Stimulated activated naive CD8-positive, alpha-beta T cell treated with anti-CD3 and anti-CD28 coated beads, Interleukin-15, amount 100 ng/mL, for 72 hours (primary cell): ENCODE data around the gene SUN5.

Experiments
- ATAC-seq: fragments of 150-1000 bp; cut with Tn5 transposase; 2 replicates; pipeline ENCODE4 v1.10.0; 2021; ENCODE audit warnings: mild to moderate bottlenecking, moderate library complexity
- DNase-seq, 2 donors: peaks; one replicate each; pipeline ENCODE4 v3.0.0; 2021 to 2022
- H3K27ac Mint-ChIP-seq, 2 donors: one replicate each; pipeline ENCODE4 v1.8.0; 2022; ENCODE audit warnings: mild to moderate bottlenecking in 2 of 2, mixed read lengths in 2 of 2, moderate library complexity in 2 of 2
- H3K27me3 Mint-ChIP-seq: one replicate; pipeline ENCODE4 v1.8.0; 2022; ENCODE audit warnings: mixed read lengths
- H3K4me1 Mint-ChIP-seq: one replicate; pipeline ENCODE4 v1.8.0; 2022; ENCODE audit warnings: mild to moderate bottlenecking, mixed read lengths
- H3K4me3 Mint-ChIP-seq, 2 donors: one replicate each; pipeline ENCODE4 v1.8.0; 2022; ENCODE audit warnings: mild to moderate bottlenecking in 2 of 2, mixed read lengths in 2 of 2, moderate library complexity in 1 of 2
- H3K9me3 Mint-ChIP-seq, 2 donors: one replicate each; pipeline ENCODE4 v1.8.0; 2022; ENCODE audit warnings: mixed read lengths in 2 of 2

SUN5 gene

DNA sequence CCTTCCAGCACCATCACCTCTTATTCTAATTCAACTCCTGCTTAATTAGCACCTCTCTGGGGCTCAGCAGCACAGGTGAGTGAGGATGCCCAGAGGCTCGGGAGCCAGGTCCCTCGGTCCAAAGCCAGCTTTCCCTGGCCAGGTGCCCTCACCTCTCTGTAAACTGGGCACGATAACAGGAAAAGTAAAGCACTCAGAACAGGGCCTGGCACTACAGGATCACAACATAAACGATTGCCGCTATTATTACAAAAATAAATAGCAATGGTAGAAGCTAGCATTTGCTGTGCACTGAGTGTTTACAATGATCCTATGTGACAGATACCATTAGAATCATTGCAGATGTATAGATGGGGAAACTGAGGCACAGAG, 5.9 kb upstream of the SUN5 start:
- peaks cover 3 to 4% of the 10 kb centered on the region in 2 donors for H3K9me3 Mint-ChIP-seq

DNA sequence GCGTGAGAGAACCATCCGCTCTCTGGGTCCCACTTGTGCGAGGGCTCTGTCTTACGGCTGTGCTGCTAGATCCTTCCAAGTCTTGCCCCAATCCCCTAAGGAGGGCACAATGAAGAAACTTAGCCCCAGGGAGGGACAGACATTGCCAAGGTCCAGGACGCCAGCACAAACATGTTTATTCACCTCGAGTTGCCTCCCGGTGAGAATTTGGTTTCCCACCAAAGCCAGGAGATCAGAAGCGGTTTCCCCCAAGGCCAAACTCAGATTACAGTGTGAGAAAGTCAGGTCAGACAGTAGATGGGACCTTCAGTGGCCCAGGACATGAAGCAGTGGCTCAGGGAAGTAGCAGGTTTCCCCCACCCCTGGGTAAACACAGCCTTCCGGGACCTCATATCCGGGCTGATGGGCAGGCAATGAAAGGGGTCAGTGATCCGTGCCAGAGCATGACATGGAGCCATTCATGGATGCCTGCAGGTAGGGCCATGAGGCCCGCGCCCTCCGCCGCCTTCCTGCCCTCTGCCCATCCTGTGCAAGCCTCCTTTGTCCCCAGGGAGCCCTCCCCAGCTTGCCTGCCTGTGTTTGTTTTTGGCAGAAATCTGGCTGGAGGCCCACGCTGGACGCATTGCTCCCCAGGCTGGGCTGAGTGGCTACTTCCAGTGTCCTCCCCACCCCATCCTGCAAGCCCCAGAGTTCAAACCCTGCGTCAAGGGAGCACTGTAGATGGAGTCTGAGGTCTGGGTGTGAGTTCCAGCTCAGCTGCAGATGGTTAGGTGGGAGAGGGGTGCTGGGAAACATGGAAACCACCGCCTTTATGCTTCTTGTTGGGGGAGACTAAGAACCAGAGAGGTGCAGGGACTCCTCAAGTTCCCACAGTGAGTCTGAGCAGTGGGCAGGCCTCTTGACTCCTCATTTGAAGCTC, 5.2 kb upstream of the SUN5 start:
- ATAC-seq (no peak), DNase-seq (no peak)
- no peak overlapping the region for H3K4me3 Mint-ChIP-seq
- peaks cover 6% of the 10 kb centered on the region for H3K4me1 Mint-ChIP-seq
- H3K9me3 Mint-ChIP-seq: peaks cover 5 to 7% of the 10 kb centered on the region in 2 donors
- H3K27ac Mint-ChIP-seq: no peak overlapping the region
- H3K27me3 Mint-ChIP-seq: no peaks in the 10 kb centered on the region

More for the DNA sequence above, 5.9 kb upstream of the SUN5 start:
- no peak overlapping the region for H3K27ac Mint-ChIP-seq
- H3K4me3 Mint-ChIP-seq: no peak overlapping the region
- DNase-seq (no peak), ATAC-seq (no peak)
- peaks cover 4% of the 10 kb centered on the region for H3K4me1 Mint-ChIP-seq
- no peaks in the 10 kb centered on the region for H3K27me3 Mint-ChIP-seq

DNA sequence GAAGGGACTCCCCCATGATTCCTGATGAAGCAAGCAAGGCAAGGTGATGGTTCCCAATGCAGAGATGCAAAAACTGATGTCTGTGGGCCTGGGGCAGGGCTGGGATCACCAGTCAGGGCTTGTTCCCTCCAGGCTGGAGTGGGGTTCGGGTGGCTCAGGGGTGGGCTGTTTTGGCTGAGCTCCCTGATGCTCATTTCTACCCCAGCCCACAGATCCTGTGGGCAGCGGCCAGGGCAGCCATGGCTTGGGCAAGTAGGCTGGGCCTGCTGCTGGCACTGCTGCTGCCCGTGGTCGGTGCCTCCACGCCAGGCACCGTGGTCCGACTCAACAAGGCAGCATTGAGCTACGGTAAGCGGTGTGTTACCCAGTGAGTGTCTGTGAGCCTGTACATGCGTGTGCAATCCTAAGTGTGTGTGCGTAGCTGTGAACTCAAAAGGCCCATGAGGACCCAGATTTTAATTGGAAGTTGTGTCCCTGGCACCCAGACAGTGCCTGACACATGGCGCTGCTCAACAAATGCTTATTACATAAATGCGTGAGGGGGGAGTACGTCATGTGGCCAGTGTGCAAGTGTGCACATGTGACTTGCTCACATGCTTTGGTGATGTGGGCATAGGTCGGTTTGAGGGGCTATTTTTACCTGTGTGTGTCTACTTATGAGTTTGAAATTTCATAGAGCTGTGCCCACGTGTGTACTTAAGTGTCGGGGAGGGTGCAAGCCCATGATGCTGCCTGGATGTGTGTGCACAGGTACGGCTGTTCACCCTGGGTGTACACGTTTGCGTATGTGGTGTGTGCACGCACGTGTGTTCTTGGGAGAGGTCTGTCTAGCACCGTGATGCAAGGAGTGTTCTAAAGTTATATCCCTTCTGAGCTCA, 4.3 kb upstream of the SUN5 start:
- Mint-ChIP-seq H3K4me3 (no peak overlapping the region), H3K27ac (no peak overlapping the region), H3K27me3 (no peaks in the 10 kb centered on the region), H3K4me1 (peaks cover 6% of the 10 kb centered on the region), H3K9me3 (peaks cover 5 to 7% of the 10 kb centered on the region in 2 donors)
- DNase-seq: no peak
- no peak for ATAC-seq

DNA sequence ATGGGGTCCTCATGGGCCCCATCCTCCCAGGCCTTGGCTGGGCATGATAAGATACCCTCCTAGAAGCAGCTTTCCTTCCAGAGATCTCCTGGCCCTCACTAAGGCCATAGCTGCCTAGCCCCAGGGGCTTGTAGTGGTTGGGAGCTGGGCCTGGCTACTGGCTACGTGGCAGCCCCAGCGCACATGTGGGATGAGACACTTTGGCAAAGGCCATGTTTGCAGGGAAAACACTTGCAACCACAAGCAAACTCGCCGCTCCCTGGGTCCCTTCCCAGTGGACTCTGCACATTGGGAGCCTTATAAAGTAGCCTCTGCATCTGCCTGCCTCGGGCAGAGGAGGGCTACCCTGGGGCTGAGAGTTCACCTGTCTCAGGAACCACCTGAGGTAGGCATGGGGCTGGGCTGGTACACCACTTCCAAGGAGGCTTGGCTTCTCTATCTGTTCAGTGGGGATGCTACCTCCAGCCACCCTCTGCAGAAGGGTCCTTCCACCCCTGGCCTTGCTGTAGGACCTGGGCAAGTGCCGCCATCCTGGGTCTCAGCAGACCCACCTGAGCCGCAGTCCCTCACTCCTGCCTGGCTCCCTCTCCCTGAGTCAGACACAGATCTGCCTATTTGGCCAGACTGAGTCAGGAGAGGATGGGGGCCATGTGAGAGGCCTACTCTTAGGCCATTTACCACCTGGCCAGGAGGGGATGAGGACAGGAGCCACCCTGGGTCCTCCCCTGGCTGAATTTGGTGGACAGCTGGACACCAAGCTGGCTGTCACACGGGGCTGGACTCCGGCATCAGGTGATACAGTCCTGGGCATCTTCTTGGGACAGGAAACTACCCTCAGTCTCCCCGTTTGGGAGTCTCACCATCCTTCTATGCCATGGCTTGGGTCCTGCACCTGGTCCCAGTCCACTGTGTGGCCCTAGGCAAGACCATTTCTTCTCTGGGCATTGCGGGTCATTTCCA, 3.4 kb upstream of the SUN5 start, which contains the start of gene BPIFB2:
BPIFB2 (plus strand) TSS at position 329 of the 960 bp plus-strand sequence. CDS start 871 bp downstream, outside the sequence.
- ATAC-seq (no peak), DNase-seq (no peak)
- Mint-ChIP-seq H3K27ac (no peak within 1 kb of the TSS), H3K9me3 (peaks cover 5 to 7% of the 10 kb centered on the region in 2 donors), H3K4me1 (peaks cover 6% of the 10 kb centered on the region), H3K4me3 (no peak within 1 kb of the TSS), H3K27me3 (no peaks in the 10 kb centered on the region)

DNA sequence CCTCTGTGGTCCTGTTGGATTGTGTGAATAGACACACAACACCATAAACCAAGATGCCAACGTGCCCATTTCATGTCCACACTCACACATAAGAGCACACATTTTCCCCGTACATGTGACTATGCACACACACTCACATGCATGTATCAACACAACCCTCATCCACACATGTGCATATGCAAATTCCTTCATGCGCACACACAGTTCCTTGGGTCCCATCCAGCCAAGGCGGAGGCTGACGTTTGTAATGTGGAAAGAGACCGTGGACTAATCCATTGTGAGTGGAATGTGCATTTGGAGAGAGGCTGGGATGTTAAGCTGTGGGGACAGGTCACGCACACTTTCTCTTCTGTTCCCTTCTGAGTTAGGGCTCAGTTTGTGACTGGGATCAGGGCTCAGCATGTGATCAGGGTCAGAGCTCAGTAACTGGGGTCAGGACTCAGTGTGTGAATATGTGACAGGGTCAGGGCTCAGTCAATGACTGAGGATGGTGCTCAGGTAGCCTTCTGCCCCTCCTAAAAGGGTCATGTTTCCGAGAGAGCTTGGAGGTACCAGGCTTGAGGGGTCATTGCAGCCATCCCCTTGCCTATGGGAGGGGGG, 2.6 kb upstream of the SUN5 start:
- no peak overlapping the region for H3K27ac Mint-ChIP-seq
- peaks cover 5 to 7% of the 10 kb centered on the region in 2 donors for H3K9me3 Mint-ChIP-seq
- no peak for DNase-seq
- ATAC-seq: no peak
- H3K4me1 Mint-ChIP-seq: peaks cover 6% of the 10 kb centered on the region
- H3K4me3 Mint-ChIP-seq: no peak overlapping the region
- no peaks in the 10 kb centered on the region for H3K27me3 Mint-ChIP-seq

DNA sequence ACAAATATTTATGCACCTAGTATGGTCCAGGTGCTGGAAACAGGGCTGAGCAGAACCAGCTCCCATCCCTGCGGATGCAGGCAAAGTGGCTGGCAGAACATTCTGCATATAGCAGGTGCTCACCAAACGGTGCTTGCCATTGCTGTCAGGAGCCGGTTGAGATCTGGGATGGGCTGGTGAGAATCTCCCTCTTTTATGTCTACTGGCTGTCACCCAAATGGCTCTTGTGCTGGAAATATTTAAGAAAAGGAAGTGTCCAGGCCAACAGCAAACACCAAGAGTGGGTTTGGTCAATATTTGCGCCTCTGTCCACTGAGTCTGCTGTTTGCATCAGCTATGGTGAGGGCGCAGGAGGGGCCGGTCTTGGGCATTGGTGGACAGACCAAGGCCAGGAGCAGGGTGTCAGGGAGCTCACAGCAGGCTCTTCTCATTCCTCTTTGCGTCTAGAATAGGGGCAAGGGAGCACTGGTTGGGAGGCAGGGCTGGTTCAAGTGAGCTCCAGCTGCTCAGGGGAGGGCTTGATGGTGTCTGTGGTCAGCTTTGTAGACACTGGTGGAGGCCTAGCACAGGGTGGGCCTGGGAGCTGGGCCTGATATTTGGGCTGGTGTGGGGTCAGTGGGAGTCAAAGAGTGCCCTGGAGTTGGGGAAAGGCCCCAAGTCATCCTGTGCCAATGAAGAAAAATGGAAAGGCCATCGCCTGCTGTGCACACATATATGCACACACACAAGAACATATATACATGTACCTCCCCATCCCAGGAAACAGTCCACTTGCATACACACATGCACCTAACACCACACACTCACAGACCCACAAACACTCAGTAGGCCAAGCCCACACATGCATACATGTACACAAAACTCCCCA, 1.9 kb upstream of the SUN5 start:
- no peak overlapping the region for H3K4me3 Mint-ChIP-seq
- H3K27me3 Mint-ChIP-seq: no peaks in the 10 kb centered on the region
- DNase-seq: no peak
- H3K4me1 Mint-ChIP-seq: peaks cover 7% of the 10 kb centered on the region
- H3K9me3 Mint-ChIP-seq: peaks cover 5 to 7% of the 10 kb centered on the region in 2 donors
- no peak for ATAC-seq
- H3K27ac Mint-ChIP-seq: no peak overlapping the region

DNA sequence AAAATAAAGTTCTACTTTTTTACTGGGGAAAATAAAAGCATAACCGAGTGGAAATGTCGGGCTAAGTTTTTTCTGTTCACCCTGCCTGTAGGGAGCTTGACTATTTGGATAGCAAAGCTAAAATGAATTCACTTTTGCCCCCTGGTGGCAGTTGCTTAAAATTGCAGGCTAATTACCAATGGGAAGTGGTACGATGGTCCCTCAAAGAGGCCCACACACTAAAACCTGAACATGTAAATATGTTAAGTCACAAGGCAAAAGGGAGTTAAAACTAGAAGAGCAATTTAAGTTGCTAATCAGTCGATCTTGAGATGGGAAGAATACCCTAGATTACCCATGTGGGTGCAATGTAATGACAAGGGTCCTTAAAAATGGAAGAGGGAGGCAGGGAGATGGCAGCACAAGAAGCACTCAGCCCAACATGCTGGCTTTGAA, 916 bp upstream of the SUN5 start:
- peak; percentile 54 for ATAC-seq
- DNase-seq: peak; percentile 29 to 30
- Mint-ChIP-seq H3K4me3 (no peak overlapping the region), H3K4me1 (peaks cover 16% of the 10 kb centered on the region), H3K27ac (peak overlapping the region in 1 of 2 donors; percentile 23), H3K9me3 (peaks cover 5 to 7% of the 10 kb centered on the region in 2 donors), H3K27me3 (no peaks in the 10 kb centered on the region)

DNA sequence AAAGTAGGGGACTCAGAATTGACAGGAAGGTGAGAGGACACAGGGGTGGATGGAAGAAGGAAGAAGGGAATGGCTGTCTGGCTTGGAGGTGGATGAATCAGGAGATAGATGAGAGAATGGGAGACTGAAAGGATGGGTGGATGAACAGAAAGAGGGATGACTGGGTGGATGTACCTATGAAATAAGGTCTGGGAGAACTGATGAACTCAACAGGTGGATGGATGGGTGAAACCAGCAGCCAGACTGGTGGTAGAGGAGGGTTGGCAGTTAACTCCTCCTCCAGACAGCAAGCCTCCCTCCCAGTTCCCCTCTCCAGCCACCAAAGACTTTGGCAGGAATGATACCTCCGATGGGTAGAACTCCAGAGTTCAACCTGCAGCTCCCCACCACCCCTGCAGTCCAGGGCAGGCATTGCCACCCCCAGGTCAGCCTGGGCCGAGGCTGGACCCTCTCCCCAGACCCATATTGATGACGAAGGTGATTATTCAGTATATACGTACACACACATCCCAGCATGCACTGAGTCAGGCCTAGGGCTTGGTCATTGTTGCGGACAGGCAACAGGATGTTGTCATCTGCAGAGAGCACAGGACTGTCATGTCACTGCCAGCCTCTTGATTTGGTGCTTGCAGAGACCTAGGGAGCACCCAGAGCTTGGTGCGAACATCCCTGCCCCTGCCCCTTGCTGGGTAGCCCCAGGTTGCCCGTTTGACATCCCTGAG, 2.0 kb downstream of the SUN5 start:
- H3K27me3 Mint-ChIP-seq: no peaks in the 10 kb centered on the region
- peak; percentile 31 for ATAC-seq
- peaks cover 5 to 7% of the 10 kb centered on the region in 2 donors for H3K9me3 Mint-ChIP-seq
- no peak overlapping the region for H3K27ac Mint-ChIP-seq
- H3K4me3 Mint-ChIP-seq: no peak overlapping the region
- H3K4me1 Mint-ChIP-seq: peaks cover 21% of the 10 kb centered on the region
- DNase-seq: no peak

DNA sequence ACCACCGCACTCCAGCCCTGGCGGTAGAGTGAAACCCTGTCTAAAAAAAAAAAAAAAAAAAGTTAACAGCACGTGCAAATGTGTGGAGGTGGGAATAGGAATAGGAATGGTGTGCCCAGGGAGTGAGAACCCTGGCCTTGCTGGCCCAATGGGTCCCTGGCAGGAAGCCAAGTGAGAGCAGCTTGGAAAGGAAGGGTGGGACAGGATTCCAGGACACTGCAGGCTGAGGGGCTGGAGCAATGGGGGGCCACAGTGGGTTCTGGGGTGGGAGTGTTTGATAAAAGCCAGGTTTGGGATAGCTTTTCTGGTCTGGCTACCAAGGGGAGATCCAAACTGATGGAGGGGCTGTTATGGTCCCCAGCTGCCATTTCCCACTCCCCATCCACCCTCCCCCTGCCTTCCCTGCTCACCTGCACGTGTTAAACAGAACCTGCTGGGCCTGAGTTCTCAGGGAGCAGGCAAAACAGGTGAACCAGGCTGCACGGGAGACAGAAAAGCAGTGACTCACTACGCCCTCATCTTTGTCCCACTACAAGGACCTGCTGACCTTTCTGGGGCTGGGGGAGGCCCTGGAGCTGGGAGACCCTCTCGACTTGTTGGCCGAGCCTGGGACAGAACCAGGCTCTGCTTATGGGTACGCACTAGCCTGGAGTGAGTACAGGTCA, 3.3 kb downstream of the SUN5 start:
- Mint-ChIP-seq H3K9me3 (peaks cover 7 to 14% of the 10 kb centered on the region in 2 donors), H3K4me3 (no peak overlapping the region), H3K27ac (peak overlapping the region in 1 of 2 donors; percentile 22), H3K4me1 (peaks cover 24% of the 10 kb centered on the region), H3K27me3 (no peaks in the 10 kb centered on the region)
- ATAC-seq (no peak), DNase-seq (no peak)

DNA sequence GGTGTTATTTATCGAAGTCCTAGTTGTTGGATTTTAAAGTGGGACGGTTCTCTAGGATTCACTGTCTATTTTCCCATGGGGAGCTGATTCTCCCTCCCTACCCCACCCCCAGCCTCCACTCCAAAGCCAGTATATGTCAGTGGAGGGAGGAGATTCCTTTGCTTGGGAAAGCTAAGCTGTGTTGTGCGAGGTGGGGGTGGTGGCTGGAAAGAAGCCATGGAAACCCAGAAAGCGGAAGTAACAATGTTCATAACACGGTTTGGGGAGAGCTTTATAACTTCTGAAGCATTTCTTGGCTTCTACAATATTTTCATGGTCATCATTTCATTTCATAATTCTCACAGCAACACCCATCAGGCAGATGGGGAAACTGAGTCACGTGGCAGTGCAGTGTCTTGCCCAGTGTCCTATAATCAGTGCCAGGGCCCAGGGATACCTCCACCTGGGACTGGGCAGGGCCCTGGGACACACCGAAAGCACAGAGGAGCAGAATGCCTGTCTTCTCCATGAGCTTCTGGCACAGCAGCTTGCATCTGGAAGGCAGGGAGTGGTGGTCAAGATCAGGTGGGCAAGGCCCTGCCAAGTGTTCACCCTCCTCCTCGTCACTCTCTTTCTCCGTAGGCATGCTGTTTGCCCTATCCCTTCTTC, 4.5 kb downstream of the SUN5 start:
- ATAC-seq (no peak), DNase-seq (no peak)
- Mint-ChIP-seq H3K27ac (no peak overlapping the region), H3K4me1 (peaks cover 17% of the 10 kb centered on the region), H3K27me3 (no peaks in the 10 kb centered on the region), H3K4me3 (no peak overlapping the region), H3K9me3 (peaks cover 5 to 20% of the 10 kb centered on the region in 2 donors)

DNA sequence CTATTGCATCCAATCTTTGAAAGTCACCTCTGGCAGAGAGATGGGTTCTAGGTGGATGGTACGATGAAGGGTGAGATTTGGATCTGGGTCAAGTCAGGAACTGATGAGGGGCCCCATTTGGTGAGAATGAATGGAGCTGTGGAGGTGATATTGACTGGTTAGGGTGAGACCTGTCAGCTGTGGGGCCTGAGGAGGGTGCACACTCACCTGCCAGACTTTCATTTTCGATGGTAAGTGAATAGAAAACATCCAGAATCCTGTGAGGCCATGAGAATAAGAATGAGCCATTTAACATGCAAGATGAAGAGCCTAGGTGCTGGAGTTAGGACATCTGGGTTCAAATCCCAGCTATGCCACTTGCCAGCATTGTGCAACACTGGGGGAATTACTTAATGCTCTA, 6.8 kb downstream of the SUN5 start:
- H3K27me3 Mint-ChIP-seq: no peaks in the 10 kb centered on the region
- no peak overlapping the region for H3K4me3 Mint-ChIP-seq
- DNase-seq (no peak), ATAC-seq (no peak)
- no peak overlapping the region for H3K27ac Mint-ChIP-seq
- peaks cover 13 to 22% of the 10 kb centered on the region in 2 donors for H3K9me3 Mint-ChIP-seq
- peaks cover 33% of the 10 kb centered on the region for H3K4me1 Mint-ChIP-seq

DNA sequence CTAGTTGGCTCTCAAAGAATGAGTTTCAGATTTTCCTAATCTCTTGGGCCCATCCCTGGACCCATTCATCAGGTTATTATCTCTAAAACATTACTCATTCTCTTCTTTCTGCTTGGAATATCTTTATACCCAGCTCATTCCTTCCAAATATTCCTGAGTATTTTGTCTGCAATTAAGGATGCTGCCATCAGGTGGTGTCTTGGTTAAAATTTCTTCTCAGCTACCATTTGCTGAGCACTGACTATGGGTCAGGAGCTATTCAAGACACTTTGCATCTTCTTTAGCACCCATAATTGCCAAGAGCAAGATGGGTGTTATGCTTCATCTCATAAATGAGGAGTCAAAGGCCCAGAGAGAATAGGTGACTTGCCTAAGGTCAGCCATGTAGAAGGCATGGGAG, 8.4 kb downstream of the SUN5 start:
- no peak for ATAC-seq
- no peak overlapping the region for H3K4me3 Mint-ChIP-seq
- no peaks in the 10 kb centered on the region for H3K27me3 Mint-ChIP-seq
- peaks cover 44% of the 10 kb centered on the region for H3K4me1 Mint-ChIP-seq
- peaks cover 13 to 22% of the 10 kb centered on the region in 2 donors for H3K9me3 Mint-ChIP-seq
- H3K27ac Mint-ChIP-seq: no peak overlapping the region
- DNase-seq: no peak
